T-helper 2 cell (primary cell): ENCODE data around the gene F2.
A peak's percentile ranks its signal among the peaks of the same experiment; 100 is the strongest.

Experiments used
- DNase-seq, 5 experiments: peaks; one replicate each; pipeline versions ENCODE4 v3.0.0 to v3.0.0-alpha.2; 2012 to 2022

The F2 gene

GRCh38 chr11:46718155-46719019 lies 626 bp upstream of the F2 start:
- DNase-seq = peak in 1 of 5 experiments; percentile 18

GRCh38 chr11:46719543-46720218 lies 668 bp downstream of the F2 start:
- no peak for DNase-seq

- DNase-seq = no peak
Measured at GRCh38 chr11:46721286-46721685, 2.3 kb downstream of the F2 start.

GRCh38 chr11:46722566-46723358 lies 3.7 kb downstream of the F2 start:
- DNase-seq = no peak

- no peak for DNase-seq
Measured at GRCh38 chr11:46723359-46723680, 4.3 kb downstream of the F2 start.

- DNase-seq = no peak
Measured at GRCh38 chr11:46724088-46724487, 5.1 kb downstream of the F2 start.

GRCh38 chr11:46725338-46726205 lies 6.6 kb downstream of the F2 start:
- DNase-seq = no peak

GRCh38 chr11:46726206-46726862 lies 7.3 kb downstream of the F2 start:
- no peak for DNase-seq

- DNase-seq = no peak
Measured at GRCh38 chr11:46727952-46728658, 9.1 kb downstream of the F2 start.

GRCh38 chr11:46728659-46729040 lies 9.6 kb downstream of the F2 start:
- no peak for DNase-seq

GRCh38 chr11:46729110-46730027 lies 10.4 kb downstream of the F2 start:
- no peak for DNase-seq

- no peak for DNase-seq
Measured at GRCh38 chr11:46731545-46731944, 12.5 kb downstream of the F2 start.

- DNase-seq = no peak
Measured at GRCh38 chr11:46733234-46733633, 14.2 kb downstream of the F2 start.

- DNase-seq = no peak
Measured at GRCh38 chr11:46736146-46736545, 17.1 kb downstream of the F2 start.

GRCh38 chr11:46736615-46737014 lies 17.6 kb downstream of the F2 start:
- DNase-seq = no peak

GRCh38 chr11:46737699-46738098 lies 18.7 kb downstream of the F2 start:
- no peak for DNase-seq

- DNase-seq = no peak
Measured at GRCh38 chr11:46738887-46739286, 19.9 kb downstream of the F2 start.

GRCh38 chr11:46741600-46742484 lies 22.8 kb downstream of the F2 start:
- DNase-seq = no peak

GRCh38 chr11:46743043-46743442 lies 24.0 kb downstream of the F2 start:
- no peak for DNase-seq
